GM20000 (cell line): ENCODE measurements around the gene ZNF609.
A peak's percentile ranks its signal among the peaks of the same experiment; 100 is the strongest.
"Not testable (repeated sequence)": the region's sequence is repeated elsewhere in the genome, so short reads cannot be mapped to it uniquely, and the experiment has no call there.

ENCODE experiments used
- DNase-seq: peaks from one replicate; pipeline ENCODE4 v3.0.0; 2012; ENCODE audit warnings: low spot score
- CTCF ChIP-seq: IDR thresholded peaks from 2 replicates; pipeline ENCODE4 v1.5.1; 2012; ENCODE audit warnings: mild to moderate bottlenecking, control low read depth; ENCODE audit errors: extremely low read depth, missing control alignments

ZNF609 gene

GRCh38 chr15:64634027-64634426, 173.6 kb downstream of the ZNF609 start:
- TF ChIP-seq CTCF, result no peak
- DNase-seq, result peak; percentile 66

DNA sequence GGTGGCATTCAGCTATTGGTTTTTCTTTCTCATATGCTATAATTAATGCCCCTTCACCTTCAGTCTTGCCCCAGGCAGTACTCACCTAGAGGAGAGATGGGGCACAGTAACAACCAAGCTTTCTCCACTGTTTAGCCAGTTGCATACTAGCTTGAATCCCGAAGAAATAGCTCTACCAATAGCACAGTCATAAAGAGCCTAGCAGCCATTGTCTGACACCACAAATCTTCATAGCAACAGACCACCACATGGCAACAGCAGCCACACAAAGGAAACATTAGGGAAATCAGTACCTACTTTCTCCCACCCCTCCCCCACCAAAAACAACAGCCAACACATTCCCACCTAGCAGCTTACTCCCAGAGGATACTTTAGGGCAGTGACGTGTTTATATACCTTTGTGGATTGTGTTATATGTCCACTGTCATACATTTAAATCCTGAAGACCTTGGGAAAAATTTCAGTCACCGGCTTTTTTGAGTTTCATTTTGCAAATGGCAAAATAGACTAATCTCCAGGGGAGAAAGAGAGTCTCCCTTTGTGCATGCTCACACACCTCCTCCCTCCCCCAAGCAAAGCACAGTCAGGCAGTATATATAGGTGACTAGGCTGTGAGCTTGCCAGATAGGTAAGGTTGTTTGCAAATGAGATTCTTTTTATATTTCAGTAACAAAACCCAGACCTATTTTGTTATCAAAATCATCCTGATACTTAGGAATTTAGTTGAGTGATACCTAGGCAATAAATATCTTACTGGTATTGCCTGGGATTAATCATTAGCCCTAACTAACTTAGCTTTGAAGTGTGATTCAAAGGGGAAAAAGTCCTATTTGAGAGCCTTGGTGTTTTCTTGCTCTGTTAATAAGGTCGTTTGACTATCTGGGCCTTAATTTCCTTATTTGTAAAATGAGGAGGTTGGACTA, 174.5 kb downstream of the ZNF609 start:
- DNase-seq, result no peak
- no peak for TF ChIP-seq CTCF

DNA sequence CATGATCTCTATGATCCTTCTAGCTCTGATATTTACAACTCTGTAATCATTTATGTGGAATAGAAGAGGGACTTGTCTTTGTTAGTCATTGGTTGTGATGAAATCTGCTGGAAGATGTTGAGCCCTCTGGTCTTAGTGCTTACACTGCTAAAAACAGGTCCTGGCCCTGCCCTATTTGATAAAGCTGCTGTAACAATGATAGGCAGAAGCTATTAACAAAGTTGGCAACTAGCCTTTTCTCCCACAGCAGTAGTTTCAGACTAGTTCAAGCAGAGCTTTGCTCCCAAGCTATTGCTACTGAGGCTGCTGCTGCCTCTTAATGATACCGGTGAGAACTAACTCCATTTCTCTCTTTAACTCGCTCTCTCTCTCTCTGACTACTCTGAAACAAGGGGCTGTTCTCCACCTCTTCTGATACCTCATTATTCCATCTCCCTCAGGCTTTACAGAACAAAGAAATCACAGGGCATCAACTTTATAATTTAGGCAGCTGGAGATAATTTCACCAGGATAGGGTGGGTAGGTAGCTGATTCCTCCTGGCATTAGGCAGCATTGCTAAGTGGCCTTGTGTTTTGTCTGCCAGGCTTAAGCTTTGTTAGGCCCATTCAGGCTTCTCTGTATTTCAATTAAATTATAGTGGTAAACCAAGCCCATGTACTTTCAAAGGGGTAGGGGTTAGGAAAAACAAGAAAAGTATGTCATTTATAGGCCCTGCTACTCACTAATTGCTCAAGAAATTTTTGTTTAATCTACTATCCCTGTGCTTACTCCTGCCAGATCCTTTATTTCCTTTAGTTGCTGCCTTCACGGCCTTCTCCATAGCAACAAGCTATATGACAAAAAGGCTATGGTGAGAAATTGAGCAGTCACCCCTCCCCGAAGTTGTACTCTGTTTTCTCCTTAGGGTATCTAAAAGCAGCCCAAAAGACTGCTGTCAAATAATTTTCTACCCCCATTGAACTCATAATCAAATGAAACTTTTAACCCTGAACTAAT, 175.4 kb downstream of the ZNF609 start:
- TF ChIP-seq CTCF, result no peak
- DNase-seq, result no peak

DNA sequence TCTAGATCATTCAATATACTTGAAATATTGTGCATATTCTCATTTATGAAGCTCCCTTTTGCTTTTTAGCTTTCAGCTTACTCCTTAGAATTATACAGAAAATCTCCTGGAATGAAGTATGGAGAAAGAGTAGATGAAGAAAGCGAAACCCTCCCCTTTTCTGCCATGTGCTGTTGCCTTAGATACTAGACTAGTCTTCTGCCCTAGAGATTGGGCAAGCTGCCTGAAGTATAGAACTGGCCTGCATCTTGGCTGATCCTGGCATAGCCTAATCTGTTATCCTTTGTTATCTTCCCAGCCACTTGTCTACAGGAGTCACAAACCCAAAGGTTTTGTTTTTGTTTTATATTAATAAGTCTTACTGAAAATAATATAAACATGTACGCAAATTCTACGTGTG, 176.2 kb downstream of the ZNF609 start:
- no peak for TF ChIP-seq CTCF
- DNase-seq, result no peak

- no peak for TF ChIP-seq CTCF
- no peak for DNase-seq
Observed at GRCh38 chr15:64637412-64637811, 177.0 kb downstream of the ZNF609 start.

DNA sequence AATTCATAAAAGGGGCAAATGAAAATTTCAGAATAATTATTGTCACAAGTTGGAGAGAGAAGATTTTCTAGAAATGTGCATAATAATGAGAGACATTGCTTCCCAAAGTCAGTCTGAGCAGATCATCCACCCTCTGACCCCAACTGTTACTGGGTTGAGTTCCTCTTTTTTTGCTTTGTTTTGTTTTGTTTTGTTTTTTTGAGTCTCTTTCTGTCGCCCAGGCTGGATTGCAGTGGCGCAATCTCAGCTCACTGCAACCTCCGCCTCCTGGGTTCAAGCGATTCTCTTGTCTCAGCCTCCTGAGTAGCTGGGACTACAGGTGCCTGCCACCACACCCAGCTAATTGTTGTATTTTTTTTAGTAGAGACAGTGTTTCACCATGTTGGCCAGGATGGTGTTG, 179.4 kb downstream of the ZNF609 start:
- DNase-seq, result not testable (repeated sequence)

- no peak for DNase-seq
- TF ChIP-seq CTCF, result no peak
Observed at GRCh38 chr15:64640146-64640871, 179.9 kb downstream of the ZNF609 start.
